NCI-H2196 treated with DMSO at 0.1 percent for 48 hours (cell line): Measurements from ENCODE around the gene DRAP1.

ENCODE experiments used
- DNase-seq: peaks from one replicate; lab custom pipeline; 2025; ENCODE audit not compliant: unreplicated experiment; lab: John Stamatoyannopoulos, UW

DRAP1 gene

GRCh38 chr11:65958774-65959420, 39.7 kb downstream of the DRAP1 start:
- DNase-seq = no peak

GRCh38 chr11:65960824-65961266, 41.6 kb downstream of the DRAP1 start:
- DNase-seq = no peak

DNA sequence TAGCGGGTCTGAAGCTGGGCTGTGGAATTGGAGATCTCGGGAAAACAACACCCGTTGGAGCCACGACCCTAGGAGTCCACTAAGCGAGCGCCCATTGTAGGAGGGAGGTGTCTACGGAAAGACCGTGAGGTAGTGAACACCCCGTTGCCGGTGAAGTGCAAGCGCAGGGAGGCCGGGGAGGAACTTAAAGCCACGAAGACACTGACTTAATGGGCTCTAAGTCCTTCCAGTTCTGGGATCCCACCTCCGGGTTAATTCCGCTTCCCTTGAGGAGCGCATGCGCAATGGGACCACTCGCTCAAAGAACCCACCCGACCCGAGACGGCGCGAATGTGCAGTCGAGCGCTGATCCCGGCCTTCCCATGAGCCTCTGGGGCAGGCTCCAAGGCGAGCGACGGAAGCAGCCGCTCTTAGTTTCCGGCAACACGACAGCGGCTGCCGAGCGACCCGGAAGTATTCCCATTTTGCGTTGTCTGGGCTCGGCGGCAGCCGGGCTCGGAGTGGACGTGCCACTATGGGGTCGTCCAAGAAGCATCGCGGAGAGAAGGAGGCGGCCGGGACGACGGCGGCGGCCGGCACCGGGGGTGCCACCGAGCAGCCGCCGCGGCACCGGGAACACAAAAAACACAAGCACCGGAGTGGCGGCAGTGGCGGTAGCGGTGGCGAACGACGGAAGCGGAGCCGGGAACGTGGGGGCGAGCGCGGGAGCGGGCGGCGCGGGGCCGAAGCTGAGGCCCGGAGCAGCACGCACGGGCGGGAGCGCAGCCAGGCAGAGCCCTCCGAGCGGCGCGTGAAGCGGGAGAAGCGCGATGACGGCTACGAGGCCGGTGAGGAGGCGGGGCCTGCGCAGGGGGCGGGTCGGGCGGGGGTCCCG, 42.3 kb downstream of the DRAP1 start, which contains the start of gene SART1:
Gene SART1, plus strand, starts transcription at position 468 of the 874 bp plus-strand sequence. Its CDS starts 47 bp downstream, at position 515.
- peak; percentile 98 for DNase-seq

GRCh38 chr11:65962141-65962564, 42.9 kb downstream of the DRAP1 start:
- no peak for DNase-seq

GRCh38 chr11:65964906-65965305, 45.7 kb downstream of the DRAP1 start:
- no peak for DNase-seq

- DNase-seq = no peak
These were observed 46.9 kb downstream of the DRAP1 start for GRCh38 chr11:65965986-65966762.

DNA sequence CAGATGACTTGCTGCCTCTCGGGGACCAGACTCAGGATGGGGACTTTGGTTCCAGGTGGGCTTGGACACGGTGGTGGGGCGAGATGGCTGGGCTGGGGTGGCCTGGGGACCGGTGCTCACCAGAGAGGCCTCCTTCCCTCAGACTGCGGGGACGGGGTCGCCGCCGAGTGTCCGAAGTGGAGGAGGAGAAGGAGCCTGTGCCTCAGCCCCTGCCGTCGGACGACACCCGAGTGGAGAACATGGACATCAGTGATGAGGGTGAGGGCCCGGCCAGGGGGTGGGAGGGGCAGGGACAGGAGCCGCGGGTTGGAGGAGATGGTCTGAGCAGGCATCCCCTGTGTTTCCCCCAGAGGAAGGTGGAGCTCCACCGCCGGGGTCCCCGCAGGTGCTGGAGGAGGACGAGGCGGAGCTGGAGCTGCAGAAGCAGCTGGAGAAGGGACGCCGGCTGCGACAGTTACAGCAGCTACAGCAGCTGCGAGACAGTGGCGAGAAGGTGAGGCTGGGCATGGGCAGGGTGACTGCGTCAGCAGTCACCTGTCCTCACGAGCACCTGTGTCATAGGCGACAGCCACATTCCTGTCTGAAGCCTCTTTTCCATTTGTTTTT, 48.2 kb downstream of the DRAP1 start:
- no peak for DNase-seq

GRCh38 chr11:65968600-65969482, 49.6 kb downstream of the DRAP1 start:
- no peak for DNase-seq
